Lower leg skin (tissue), 4 donors: Measurements from ENCODE around the gene HTR3A. TPM values are rescaled to one million over a fixed set of nuclear protein-coding genes. Genes with fewer than 3 reads are reported as not detected.

Experiments used
- DNase-seq, 2 donors: peaks; one replicate each; pipeline ENCODE4 v3.0.0-alpha.2; 2019; ENCODE audit warnings: low spot score in 2 of 2
- H3K4me3 ChIP-seq: fragments of 200-600 bp; sonication (generic); 2 replicates; pipeline ENCODE4 v1.5.1; 2017; ENCODE audit warnings: mild to moderate bottlenecking, low read depth; ENCODE audit not compliant: poor library complexity, severe bottlenecking
- CTCF ChIP-seq, 3 donors: fragments of 450-650 bp; IDR thresholded peaks; one replicate each; pipeline ENCODE4 v1.5.1; 2016; ENCODE audit warnings: antibody characterized with exemption in 3 of 3, mild to moderate bottlenecking in 3 of 3, moderate library complexity in 2 of 3
- POLR2A ChIP-seq, 2 donors: fragments of 450-650 bp; IDR thresholded peaks; one replicate each; pipeline ENCODE4 v1.6.1; 2016 to 2017; ENCODE audit warnings: antibody characterized with exemption in 2 of 2, mild to moderate bottlenecking in 1 of 2, moderate library complexity in 1 of 2
- WGBS, 2 donors: methylation state at CpG; one replicate each; pipeline ENCODE4 v1.1.5; 2018; 5-methylcytosine and 5-hydroxymethylcytosine counted together
- intact Hi-C: fragments of 100-400 bp; cut with DNase I; formaldehyde crosslinking; loops from one replicate; pipeline ENCODE4 v1.15.0; 2023; ENCODE audit warnings: low total_unique reads
- total RNA-seq, 4 donors: library from RNA; depleted of rRNA; stranded (reverse); fragments of >200 nt; gene quantifications; one replicate each; pipeline ENCODE4 v1.1.0, GENCODE V29; 2016

HTR3A gene
- total RNA-seq, 4 donors from 2014 or later, result 0.15 to 0.55 (median 0.42) TPM; not detected in 1

DNA sequence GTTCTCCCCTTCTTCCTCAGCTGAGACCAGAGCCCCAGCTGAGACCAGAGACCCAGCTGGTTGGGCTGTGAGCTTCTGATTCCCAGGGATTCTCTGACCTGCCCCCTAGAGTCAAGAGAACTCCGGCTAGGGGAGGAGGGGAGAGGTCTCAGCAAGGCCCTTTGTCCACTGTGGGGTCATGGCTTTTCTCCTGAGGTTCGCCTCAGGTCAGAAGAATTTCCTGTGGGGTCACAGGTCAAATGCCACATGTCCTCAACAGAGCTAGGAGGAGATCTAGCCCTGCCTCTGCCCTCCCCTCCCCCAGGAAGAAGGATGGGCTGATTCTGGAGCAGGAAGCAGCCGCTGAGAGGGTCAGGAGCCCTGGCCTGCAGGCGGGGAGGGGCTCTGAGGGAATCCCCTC lies 23.7 kb downstream of the HTR3A start:
- no peak for DNase-seq
- no peak overlapping the region for H3K4me3 ChIP-seq
- intact Hi-C loops, result loop anchor here (10.0 kb wide), 1 partner anchor 266 kb away; no protein-coding TSS in a partner anchor
- TF ChIP-seq POLR2A (IDR thresholded peaks at IDR 0.05) (no peak), CTCF (IDR thresholded peaks at IDR 0.05) (no peak)
- WGBS, 2 donors, result 20 to 24% methylated on average over 3 to 4 of the region's 4 CpGs

- intact Hi-C loops, result loop anchor here (10.0 kb wide), 1 partner anchor 1716 kb away; no protein-coding TSS in a partner anchor
- 58 to 61% methylated on average over 4 of the region's 4 CpGs for WGBS, 2 donors
- no peak overlapping the region for H3K4me3 ChIP-seq
- DNase-seq, result no peak
- TF ChIP-seq CTCF (IDR thresholded peaks at IDR 0.05) (no peak), POLR2A (IDR thresholded peaks at IDR 0.05) (no peak)
Measured at GRCh38 chr11:114000526-114000925, 25.6 kb downstream of the HTR3A start.

DNA sequence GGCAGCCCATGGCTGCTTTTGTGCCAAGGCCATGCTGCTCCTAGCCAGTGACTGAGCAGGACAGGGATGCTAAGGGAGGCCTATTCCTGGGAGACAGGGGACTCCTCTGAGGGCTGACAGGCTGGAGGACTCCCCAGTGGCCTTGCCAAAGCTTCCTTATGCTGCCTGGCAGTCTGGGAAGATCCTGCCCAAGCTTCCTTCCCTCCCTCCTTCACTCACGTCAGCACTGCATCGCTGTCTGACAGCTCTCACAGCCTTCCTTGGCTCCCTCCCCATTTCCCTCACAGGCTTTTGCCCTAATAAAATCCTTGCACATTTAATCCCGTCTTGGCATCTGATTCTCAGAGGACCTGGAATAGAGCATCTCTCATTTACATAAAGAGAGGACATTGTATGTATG lies 26.5 kb downstream of the HTR3A start:
- DNase-seq, result no peak
- intact Hi-C loops, result loop anchor here (10.0 kb wide), 1 partner anchor 1717 kb away; no protein-coding TSS in a partner anchor
- TF ChIP-seq CTCF (IDR thresholded peaks at IDR 0.05), result no peak
- no peak for TF ChIP-seq POLR2A (IDR thresholded peaks at IDR 0.05)
- 13 to 26% methylated on average over 3 of the region's 3 CpGs for WGBS, 2 donors
- no peak overlapping the region for H3K4me3 ChIP-seq

DNA sequence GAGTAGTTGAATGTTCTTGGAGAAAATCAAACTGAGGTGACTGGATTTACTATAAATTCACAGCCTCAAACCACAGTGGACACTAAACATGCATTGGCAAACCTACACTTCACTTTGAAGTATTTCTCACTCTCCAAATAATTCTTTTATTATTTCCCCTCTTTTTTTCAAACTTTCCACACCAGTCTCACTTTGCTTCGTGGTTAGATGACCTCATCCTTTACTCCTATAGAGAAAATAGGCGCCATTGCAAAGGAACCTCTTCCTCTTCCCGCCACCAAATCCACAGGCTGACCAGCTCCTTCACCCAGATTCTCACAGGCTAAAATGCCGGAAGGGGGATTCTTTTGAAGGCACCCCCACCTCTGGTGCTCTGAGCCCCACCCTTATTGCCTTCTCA lies 33.4 kb downstream of the HTR3A start:
- intact Hi-C loops, result loop anchor here (10.0 kb wide), 1 partner anchor 1724 kb away; no protein-coding TSS in a partner anchor
- H3K4me3 ChIP-seq, result no peak overlapping the region
- 55 to 64% methylated on average over 4 of the region's 4 CpGs for WGBS, 2 donors
- no peak for DNase-seq
- TF ChIP-seq CTCF (IDR thresholded peaks at IDR 0.05) (no peak), POLR2A (IDR thresholded peaks at IDR 0.05) (no peak)

GRCh38 chr11:114010931-114011330 lies 36.0 kb downstream of the HTR3A start:
- intact Hi-C loops, result no loop called here
- no peak overlapping the region for H3K4me3 ChIP-seq
- no peak for DNase-seq
- TF ChIP-seq POLR2A (IDR thresholded peaks at IDR 0.05) (no peak), CTCF (IDR thresholded peaks at IDR 0.05) (no peak)
- WGBS, 2 donors, result 76 to 79% methylated on average over 4 of the region's 4 CpGs

GRCh38 chr11:114011443-114011842 lies 36.5 kb downstream of the HTR3A start:
- no peak for DNase-seq
- TF ChIP-seq CTCF (IDR thresholded peaks at IDR 0.05) (no peak), POLR2A (IDR thresholded peaks at IDR 0.05) (no peak)
- H3K4me3 ChIP-seq, result no peak overlapping the region
- intact Hi-C loops, result no loop called here
- WGBS, 2 donors, result 39 to 58% methylated on average over 2 of the region's 2 CpGs
